Measurements from ENCODE around the gene PRRX1.

The PRRX1 gene

DNA sequence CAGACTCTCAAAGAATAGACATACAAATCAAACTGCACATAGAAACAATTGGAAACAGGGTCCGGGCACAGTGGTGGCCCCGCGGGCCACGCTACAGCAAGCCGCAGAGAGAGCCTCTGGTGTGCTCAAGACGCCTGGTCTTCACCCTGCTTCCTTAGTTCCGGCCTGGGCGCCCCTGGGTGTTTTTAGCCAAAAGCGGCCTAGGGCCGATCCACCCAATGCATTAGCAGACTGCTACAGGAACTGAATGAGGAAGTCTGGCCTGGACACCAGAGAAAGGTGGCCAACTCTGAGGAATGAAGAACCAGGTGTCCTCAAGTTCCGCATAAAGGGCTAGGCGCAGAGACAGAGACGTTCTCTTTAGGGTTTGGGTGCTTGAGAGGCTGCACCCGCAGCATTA, 1.7 kb downstream of the PRRX1 start:
- no peak for TF ChIP-seq RARB (CRISPR knock-in tag; IDR thresholded peaks at IDR 0.05)
- TF ChIP-seq TCF4 (CRISPR knock-in tag; IDR thresholded peaks at IDR 0.05; ENCODE audit: borderline replicate concordance): no peak
- no peak for TF ChIP-seq TOX (CRISPR knock-in tag; IDR thresholded peaks at IDR 0.05; ENCODE audit: borderline replicate concordance)
- no peak for TF ChIP-seq GLIS3 (CRISPR knock-in tag; IDR thresholded peaks at IDR 0.05)
- no peak for TF ChIP-seq BACH2 (CRISPR knock-in tag; IDR thresholded peaks at IDR 0.05; ENCODE audit: borderline replicate concordance)
- TF ChIP-seq, protein P1, sequence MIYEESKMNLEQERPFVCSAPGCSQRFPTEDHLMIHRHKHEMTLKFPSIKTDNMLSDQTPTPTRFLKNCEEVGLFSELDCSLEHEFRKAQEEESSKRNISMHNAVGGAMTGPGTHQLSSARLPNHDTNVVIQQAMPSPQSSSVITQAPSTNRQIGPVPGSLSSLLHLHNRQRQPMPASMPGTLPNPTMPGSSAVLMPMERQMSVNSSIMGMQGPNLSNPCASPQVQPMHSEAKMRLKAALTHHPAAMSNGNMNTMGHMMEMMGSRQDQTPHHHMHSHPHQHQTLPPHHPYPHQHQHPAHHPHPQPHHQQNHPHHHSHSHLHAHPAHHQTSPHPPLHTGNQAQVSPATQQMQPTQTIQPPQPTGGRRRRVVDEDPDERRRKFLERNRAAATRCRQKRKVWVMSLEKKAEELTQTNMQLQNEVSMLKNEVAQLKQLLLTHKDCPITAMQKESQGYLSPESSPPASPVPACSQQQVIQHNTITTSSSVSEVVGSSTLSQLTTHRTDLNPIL (CRISPR knock-in tag; IDR thresholded peaks at IDR 0.05; ENCODE audit: low read depth): no peak
- no peak for TF ChIP-seq ESRRG (CRISPR knock-in tag; IDR thresholded peaks at IDR 0.05)
- no peak for TF ChIP-seq ISL1 (CRISPR knock-in tag; IDR thresholded peaks at IDR 0.05)
- no peak for ATAC-seq

DNA sequence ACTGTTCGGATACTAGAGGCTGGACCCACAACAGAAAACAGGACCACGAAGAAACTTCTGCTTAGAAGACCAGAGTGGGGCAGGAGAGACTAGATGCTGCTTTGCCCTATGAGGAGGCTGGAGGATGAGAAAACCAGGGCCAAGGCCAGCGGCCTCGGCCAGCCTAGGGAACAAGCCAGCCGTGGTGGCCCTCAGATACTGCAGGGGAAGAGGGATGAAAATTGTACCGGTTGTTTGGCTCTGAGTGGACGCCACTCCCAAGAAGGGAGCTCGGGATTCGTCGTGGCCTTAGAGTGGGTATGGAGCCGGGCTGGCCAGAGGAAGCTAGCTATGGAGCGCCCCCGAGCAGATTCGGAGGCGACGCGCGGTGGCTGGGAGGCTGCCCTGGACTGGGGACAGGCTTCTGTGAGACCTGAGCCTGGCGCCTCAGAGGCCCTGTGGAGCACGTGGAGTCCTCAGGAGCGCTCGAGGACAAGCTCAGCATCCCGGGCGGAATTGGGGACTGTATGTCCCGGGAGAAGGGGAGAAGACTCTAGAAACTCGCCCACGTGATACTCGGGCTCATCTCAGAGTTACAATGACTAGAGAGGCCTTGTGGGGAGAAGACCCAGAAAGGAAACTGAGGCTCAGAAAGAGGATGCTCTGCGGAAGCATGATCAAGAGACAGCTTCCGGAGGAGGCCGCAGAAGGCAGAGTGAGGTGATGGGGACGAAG, 2.8 kb downstream of the PRRX1 start:
- TF ChIP-seq OSR1 (CRISPR knock-in tag; IDR thresholded peaks at IDR 0.05) (0 out of 2 replicates have a peak, but pooled peaks have one; percentile 4), ZNF565 (CRISPR knock-in tag; conservative IDR thresholded peaks at IDR 0.05; ENCODE audit: low read depth) (no peak)
- ATAC-seq: peak; percentile 0; the same call in 1 of the 3 replicates

DNA sequence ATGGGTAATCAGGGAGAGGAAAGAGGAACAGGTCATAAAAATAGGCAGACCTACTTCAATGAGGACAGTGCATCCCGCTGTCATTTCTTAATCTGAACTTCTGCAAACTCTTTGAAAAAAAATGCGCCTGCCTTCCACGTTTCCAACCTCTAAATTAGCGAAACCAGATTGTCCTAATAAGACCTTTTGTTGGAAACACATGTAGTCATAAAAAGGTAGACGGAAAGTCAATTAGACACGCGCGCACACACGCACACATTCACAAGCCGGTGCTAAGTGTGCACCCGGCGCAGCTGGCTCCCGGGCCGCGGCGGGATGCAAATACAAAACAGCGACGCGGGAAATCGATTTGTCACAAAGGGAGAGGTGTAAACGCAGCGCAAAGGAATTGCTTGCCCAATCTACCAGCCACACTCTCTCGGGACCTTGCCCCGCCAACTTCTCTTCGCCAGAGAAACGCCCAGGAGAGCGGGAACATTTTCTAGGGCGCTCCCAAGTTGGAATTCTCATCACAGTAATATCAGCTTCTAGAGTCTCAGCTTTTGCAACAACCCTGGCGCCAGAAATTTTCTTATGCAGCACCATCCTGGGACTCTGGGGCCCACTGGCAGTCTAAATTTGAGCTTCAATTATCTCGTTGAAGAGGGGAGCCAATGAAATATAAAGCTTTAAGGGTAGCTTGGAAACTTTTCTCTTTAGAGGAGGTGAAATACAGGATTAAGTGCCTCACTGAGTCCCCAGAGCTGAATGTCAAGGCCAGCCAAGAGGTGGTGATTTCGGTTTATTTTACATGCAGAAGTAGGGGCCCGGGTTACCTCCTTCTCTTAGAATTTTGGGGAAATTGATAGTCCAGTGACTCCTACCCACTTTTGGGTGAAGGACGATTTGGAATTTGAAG, 4.5 kb downstream of the PRRX1 start:
- ATAC-seq: no peak
- no peak for TF ChIP-seq SNAI2 (CRISPR knock-in tag; IDR thresholded peaks at IDR 0.05)
- TF ChIP-seq PPARA (CRISPR knock-in tag; IDR thresholded peaks at IDR 0.05; ENCODE audit: borderline replicate concordance): no peak
- no peak for TF ChIP-seq TOX (CRISPR knock-in tag; IDR thresholded peaks at IDR 0.05; ENCODE audit: borderline replicate concordance)
- no peak for TF ChIP-seq GLIS3 (CRISPR knock-in tag; IDR thresholded peaks at IDR 0.05)
- no peak for TF ChIP-seq ZFP30 (CRISPR knock-in tag; IDR thresholded peaks at IDR 0.05)

DNA sequence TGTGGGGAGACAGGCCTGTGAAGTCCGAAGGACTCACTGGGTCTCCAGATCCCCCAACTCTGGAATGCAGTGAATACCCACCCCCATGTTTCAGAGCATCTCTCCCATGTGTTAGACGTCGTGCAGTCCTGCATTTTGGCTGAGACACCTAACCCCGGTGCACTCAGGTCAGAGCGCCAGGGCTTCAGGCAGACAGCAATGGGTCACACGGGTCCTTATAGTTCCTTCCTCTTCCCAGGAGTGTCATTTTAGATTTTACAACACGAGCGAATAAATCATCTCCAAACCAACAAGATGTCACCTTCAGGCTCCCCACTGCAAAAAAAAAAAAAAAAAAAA, 5.1 kb downstream of the PRRX1 start:
- no peak for ATAC-seq
- no peak for TF ChIP-seq ZNF565 (CRISPR knock-in tag; conservative IDR thresholded peaks at IDR 0.05; ENCODE audit: low read depth)
- TF ChIP-seq, protein P2, sequence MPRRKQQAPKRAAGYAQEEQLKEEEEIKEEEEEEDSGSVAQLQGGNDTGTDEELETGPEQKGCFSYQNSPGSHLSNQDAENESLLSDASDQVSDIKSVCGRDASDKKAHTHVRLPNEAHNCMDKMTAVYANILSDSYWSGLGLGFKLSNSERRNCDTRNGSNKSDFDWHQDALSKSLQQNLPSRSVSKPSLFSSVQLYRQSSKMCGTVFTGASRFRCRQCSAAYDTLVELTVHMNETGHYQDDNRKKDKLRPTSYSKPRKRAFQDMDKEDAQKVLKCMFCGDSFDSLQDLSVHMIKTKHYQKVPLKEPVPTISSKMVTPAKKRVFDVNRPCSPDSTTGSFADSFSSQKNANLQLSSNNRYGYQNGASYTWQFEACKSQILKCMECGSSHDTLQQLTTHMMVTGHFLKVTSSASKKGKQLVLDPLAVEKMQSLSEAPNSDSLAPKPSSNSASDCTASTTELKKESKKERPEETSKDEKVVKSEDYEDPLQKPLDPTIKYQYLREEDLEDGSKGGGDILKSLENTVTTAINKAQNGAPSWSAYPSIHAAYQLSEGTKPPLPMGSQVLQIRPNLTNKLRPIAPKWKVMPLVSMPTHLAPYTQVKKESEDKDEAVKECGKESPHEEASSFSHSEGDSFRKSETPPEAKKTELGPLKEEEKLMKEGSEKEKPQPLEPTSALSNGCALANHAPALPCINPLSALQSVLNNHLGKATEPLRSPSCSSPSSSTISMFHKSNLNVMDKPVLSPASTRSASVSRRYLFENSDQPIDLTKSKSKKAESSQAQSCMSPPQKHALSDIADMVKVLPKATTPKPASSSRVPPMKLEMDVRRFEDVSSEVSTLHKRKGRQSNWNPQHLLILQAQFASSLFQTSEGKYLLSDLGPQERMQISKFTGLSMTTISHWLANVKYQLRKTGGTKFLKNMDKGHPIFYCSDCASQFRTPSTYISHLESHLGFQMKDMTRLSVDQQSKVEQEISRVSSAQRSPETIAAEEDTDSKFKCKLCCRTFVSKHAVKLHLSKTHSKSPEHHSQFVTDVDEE (CRISPR knock-in tag; IDR thresholded peaks at IDR 0.05): no peak
- TF ChIP-seq ZNF8 (CRISPR knock-in tag; IDR thresholded peaks at IDR 0.05): no peak
- no peak for TF ChIP-seq GLIS3 (CRISPR knock-in tag; IDR thresholded peaks at IDR 0.05)
- TF ChIP-seq RARB (CRISPR knock-in tag; IDR thresholded peaks at IDR 0.05): no peak
- no peak for TF ChIP-seq ZFP30 (CRISPR knock-in tag; IDR thresholded peaks at IDR 0.05)
- TF ChIP-seq, protein P3, sequence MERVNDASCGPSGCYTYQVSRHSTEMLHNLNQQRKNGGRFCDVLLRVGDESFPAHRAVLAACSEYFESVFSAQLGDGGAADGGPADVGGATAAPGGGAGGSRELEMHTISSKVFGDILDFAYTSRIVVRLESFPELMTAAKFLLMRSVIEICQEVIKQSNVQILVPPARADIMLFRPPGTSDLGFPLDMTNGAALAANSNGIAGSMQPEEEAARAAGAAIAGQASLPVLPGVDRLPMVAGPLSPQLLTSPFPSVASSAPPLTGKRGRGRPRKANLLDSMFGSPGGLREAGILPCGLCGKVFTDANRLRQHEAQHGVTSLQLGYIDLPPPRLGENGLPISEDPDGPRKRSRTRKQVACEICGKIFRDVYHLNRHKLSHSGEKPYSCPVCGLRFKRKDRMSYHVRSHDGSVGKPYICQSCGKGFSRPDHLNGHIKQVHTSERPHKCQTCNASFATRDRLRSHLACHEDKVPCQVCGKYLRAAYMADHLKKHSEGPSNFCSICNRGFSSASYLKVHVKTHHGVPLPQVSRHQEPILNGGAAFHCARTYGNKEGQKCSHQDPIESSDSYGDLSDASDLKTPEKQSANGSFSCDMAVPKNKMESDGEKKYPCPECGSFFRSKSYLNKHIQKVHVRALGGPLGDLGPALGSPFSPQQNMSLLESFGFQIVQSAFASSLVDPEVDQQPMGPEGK (CRISPR knock-in tag; IDR thresholded peaks at IDR 0.05; ENCODE audit: borderline replicate concordance): no peak
- no peak for TF ChIP-seq ZC3H10 (CRISPR knock-in tag; IDR thresholded peaks at IDR 0.05)
- TF ChIP-seq CSDC2 (CRISPR knock-in tag; IDR thresholded peaks at IDR 0.05): no peak
- TF ChIP-seq, protein P4, sequence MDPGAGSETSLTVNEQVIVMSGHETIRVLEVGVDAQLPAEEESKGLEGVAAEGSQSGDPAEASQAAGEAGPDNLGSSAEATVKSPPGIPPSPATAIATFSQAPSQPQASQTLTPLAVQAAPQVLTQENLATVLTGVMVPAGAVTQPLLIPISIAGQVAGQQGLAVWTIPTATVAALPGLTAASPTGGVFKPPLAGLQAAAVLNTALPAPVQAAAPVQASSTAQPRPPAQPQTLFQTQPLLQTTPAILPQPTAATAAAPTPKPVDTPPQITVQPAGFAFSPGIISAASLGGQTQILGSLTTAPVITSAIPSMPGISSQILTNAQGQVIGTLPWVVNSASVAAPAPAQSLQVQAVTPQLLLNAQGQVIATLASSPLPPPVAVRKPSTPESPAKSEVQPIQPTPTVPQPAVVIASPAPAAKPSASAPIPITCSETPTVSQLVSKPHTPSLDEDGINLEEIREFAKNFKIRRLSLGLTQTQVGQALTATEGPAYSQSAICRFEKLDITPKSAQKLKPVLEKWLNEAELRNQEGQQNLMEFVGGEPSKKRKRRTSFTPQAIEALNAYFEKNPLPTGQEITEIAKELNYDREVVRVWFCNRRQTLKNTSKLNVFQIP (CRISPR knock-in tag; IDR thresholded peaks at IDR 0.05; ENCODE audit: borderline replicate concordance, low read depth): no peak
- no peak for TF ChIP-seq ESRRG (CRISPR knock-in tag; IDR thresholded peaks at IDR 0.05)
- no peak for TF ChIP-seq ZFP3 (CRISPR knock-in tag; IDR thresholded peaks at IDR 0.05)
- TF ChIP-seq PPARA (CRISPR knock-in tag; IDR thresholded peaks at IDR 0.05; ENCODE audit: borderline replicate concordance): no peak
- no peak for TF ChIP-seq SNAI2 (CRISPR knock-in tag; IDR thresholded peaks at IDR 0.05)
- no peak for TF ChIP-seq ZNF70 (CRISPR knock-in tag; IDR thresholded peaks at IDR 0.05)
- no peak for TF ChIP-seq TCF4 (CRISPR knock-in tag; IDR thresholded peaks at IDR 0.05; ENCODE audit: borderline replicate concordance)
